ENCODE measurements around the gene ANAPC2. TPM values are rescaled to one million over a fixed set of nuclear protein-coding genes. Genes with fewer than 3 reads are reported as not detected.

Gene ANAPC2
- total and polyA plus RNA-seq, 2 of the 4 experiments (the other 2 are of a cell fraction) = 9.3 to 29.5 TPM

DNA sequence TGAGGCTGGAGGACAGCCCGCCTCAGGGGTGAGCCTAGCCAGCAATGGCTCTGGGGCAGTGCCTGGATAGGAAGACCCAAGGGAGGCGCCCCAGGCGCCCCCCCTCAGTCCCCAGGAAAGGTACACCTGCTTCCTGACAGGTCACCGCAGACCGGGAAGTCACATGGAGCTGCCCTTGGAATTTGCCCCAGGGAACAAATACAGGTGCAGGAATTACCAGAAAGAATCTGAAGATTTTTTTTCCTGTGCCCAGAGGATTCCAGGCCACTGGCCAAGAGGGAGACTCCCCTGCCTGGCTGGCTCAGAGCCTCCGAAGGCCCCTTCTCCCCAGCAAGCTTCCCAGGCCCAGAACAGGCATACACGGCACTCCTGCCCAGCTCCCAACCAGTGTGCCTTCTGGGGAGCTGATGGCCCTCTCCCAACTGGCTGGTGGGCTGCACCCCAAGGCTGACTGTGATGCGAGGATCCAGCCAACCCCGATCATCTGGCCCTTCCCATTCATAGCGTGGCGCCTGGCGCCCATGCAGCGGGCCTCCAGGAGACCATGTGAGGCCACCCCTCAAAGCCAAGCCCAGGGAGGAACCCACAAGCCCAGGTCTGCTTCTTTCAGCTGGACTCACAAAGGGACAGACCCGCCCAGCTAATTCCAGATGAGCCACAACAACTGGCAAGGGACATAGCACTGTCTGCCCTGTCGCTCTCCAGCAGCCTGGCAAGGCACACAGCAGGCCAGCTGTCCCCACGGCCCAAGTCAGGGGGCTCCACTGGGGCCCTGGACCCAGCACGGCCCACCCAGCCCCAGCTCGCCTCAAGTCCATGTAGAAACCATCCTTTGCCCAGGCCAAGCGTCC, 9.9 kb upstream of the ANAPC2 start:
- Histone ChIP-seq H3K4me2 (ENCODE audit: low read depth, low read length) (peak overlapping the region; percentile 69; the same call in 1 of the 2 replicates), H4K20me1 (ENCODE audit: insufficient read depth, low read length) (peaks cover 34% of the 10 kb centered on the region), H2BK15ac (ENCODE audit: low read depth, low read length) (no peak overlapping the region), H3K4me3 (ENCODE audit: insufficient read depth, low read depth, low read length) (no peak overlapping the region), H2BK5ac (ENCODE audit: low read depth, low read length, poor library complexity, severe bottlenecking) (no peak overlapping the region), H3K27me3 (ENCODE audit: control insufficient read depth, insufficient read depth, low read length) (no peaks in the 10 kb centered on the region), H3K36me3 (ENCODE audit: control insufficient read depth, insufficient read depth, low read length) (no peaks in the 10 kb centered on the region), H3K18ac (ENCODE audit: low read depth, low read length) (no peak overlapping the region), H3K14ac (replicated peaks; ENCODE audit: low read depth, low read length) (no peak overlapping the region), H3K9me1 (ENCODE audit: insufficient read depth, low read length) (0 out of 2 replicates have a peak, but pooled peaks cover 2% of the 10 kb centered on the region), H3K4me1 (ENCODE audit: control insufficient read depth, insufficient read depth, low read length) (peaks cover 17% of the 10 kb centered on the region), H3K4ac (ENCODE audit: low read depth, low read length) (no peak overlapping the region), H4K5ac (ENCODE audit: low read depth, low read length) (no peak overlapping the region), H3K56ac (ENCODE audit: extremely low read depth, insufficient read depth, low read length) (no peak overlapping the region), H4K91ac (ENCODE audit: insufficient read depth, low read depth, low read length) (no peak overlapping the region), H3K9ac (ENCODE audit: low read depth, low read length) (no peak overlapping the region), H2BK20ac (ENCODE audit: low read depth, low read length) (no peak overlapping the region), H2AK5ac (ENCODE audit: low read depth, low read length) (no peak overlapping the region), H3K79me1 (ENCODE audit: low read depth in 1 of 2, low read length in 2 of 2) (peaks cover 9 to 77% of the 10 kb centered on the region in 2 experiments), H3K23ac (ENCODE audit: low read depth, low read length) (peak overlapping the region; percentile 51; the same call in 1 of the 2 replicates), H4K8ac (ENCODE audit: low read depth in 2 of 2, low read length in 2 of 2) (no peak overlapping the region), H2AFZ (replicated peaks; ENCODE audit: low read length, poor library complexity) (no peak overlapping the region), H3K27ac (ENCODE audit: insufficient read depth, low read length) (no peak overlapping the region), H2BK120ac (ENCODE audit: low read depth, low read length) (no peak overlapping the region), H2AK9ac (replicated peaks; ENCODE audit: low read depth, low read length, poor library complexity) (peak overlapping the region; percentile 89), H3K9me3 (ENCODE audit: control insufficient read depth, insufficient read depth, low read length) (no peaks in the 10 kb centered on the region)
- no peak for ATAC-seq (ENCODE audit: low read depth)
- intact Hi-C loops (cut with micrococcal nuclease) = no loop called here
- dilution Hi-C loops (cut with HindIII; ENCODE audit: low sequenced_read_pairs, unreplicated experiment) = no loop called here
- POLR2A ChIA-PET (ENCODE audit: unreplicated experiment) = interaction anchor here (1.3 kb wide), 2 partner anchors 9 to 43 kb away, joined by 3 to 4 read pairs; partner anchors contain the start of genes SSNA1 and TUBB4B
- no TSS peak for BruUV-seq (replicated peaks)
- in situ Hi-C loops (cut with MboI; ENCODE audit: low sequenced_read_pairs) = no loop called here
- WGBS, 2 experiments (ENCODE audit: extremely low coverage in 2 of 2, insufficient read length in 1 of 2) = 89% methylated on average over 12 of the region's 19 CpGs; no CpG with 5 or more reads in 1 of the 2 experiments
- CTCF ChIA-PET = no interaction called here
- DNase-seq = no peak
- TF ChIP-seq MXI1 (IDR thresholded peaks at IDR 0.05; ENCODE audit: borderline replicate concordance, low read depth, low read length) = no peak
- TF ChIP-seq BHLHE40 (IDR thresholded peaks at IDR 0.05; ENCODE audit: low read depth, low read length) = no peak
- TF ChIP-seq FOS (IDR thresholded peaks at IDR 0.05; ENCODE audit: low read depth, low read length) = no peak
- no peak for TF ChIP-seq MAFK (IDR thresholded peaks at IDR 0.05; ENCODE audit: low read depth, low read length)
- TF ChIP-seq USF2 (IDR thresholded peaks at IDR 0.05; ENCODE audit: low read depth, low read length) = no peak
- no peak for TF ChIP-seq RAD21 (IDR thresholded peaks at IDR 0.05; ENCODE audit: low read length)
- TF ChIP-seq ELK1 (IDR thresholded peaks at IDR 0.05; ENCODE audit: borderline replicate concordance, low read depth, low read length) = no peak
- TF ChIP-seq RFX5 (IDR thresholded peaks at IDR 0.05; ENCODE audit: low read depth, low read length) = no peak
- no peak for TF ChIP-seq POLR2A (IDR thresholded peaks at IDR 0.05; ENCODE audit: low read depth, low read length)
- no peak for TF ChIP-seq CTCF (conservative IDR thresholded peaks at IDR 0.05; ENCODE audit: low read depth, low read length)
- TF ChIP-seq MAZ (IDR thresholded peaks at IDR 0.05; ENCODE audit: borderline replicate concordance, low read depth, low read length) = no peak
- TF ChIP-seq RCOR1 (IDR thresholded peaks at IDR 0.05; ENCODE audit: insufficient replicate concordance, low read length) = no peak
- TF ChIP-seq SMC3 (IDR thresholded peaks at IDR 0.05; ENCODE audit: low read depth, low read length) = no peak
- no peak for TF ChIP-seq CEBPB (IDR thresholded peaks at IDR 0.05; ENCODE audit: low read depth, low read length)
- TF ChIP-seq CHD1 (IDR thresholded peaks at IDR 0.05; ENCODE audit: low read depth, low read length) = no peak
